Esophagus (tissue), 2 donors: Measurements from ENCODE around the gene TNFRSF1A. TPM values are rescaled to one million over a fixed set of nuclear protein-coding genes. Genes with fewer than 3 reads are reported as not detected.

Source experiments
- H3K27ac ChIP-seq, 2 donors: one replicate each; pipeline ENCODE4 v1.5.1; 2013; ENCODE audit warnings: low read depth in 2 of 2, mild to moderate bottlenecking in 2 of 2, inconsistent platforms in 1 of 2, low read length in 1 of 2, moderate library complexity in 1 of 2
- H3K27me3 ChIP-seq, 2 donors: one replicate each; pipeline ENCODE4 v1.6.1; 2013; ENCODE audit warnings: low read length in 2 of 2, control low read depth in 1 of 2, mild to moderate bottlenecking in 1 of 2; ENCODE audit not compliant: insufficient read depth in 2 of 2, control insufficient read depth in 1 of 2
- H3K36me3 ChIP-seq, 2 donors: one replicate each; pipeline ENCODE4 v1.6.1; 2013; ENCODE audit warnings: low read length in 1 of 2; ENCODE audit not compliant: control insufficient read depth in 2 of 2, insufficient read depth in 2 of 2
- H3K4me1 ChIP-seq, 2 donors: one replicate each; pipeline ENCODE4 v1.6.1; 2013; ENCODE audit warnings: low read length in 1 of 2; ENCODE audit not compliant: control insufficient read depth in 2 of 2, insufficient read depth in 2 of 2
- H3K4me3 ChIP-seq, 2 donors: one replicate each; pipeline ENCODE4 v1.5.1; 2013; ENCODE audit warnings: low read length in 2 of 2, mild to moderate bottlenecking in 2 of 2, low read depth in 1 of 2, moderate library complexity in 1 of 2
- H3K9me3 ChIP-seq, 2 donors: one replicate each; pipeline ENCODE4 v1.6.1; 2013; ENCODE audit warnings: mild to moderate bottlenecking in 2 of 2, low read depth in 1 of 2, low read length in 1 of 2, moderate library complexity in 1 of 2; ENCODE audit not compliant: control insufficient read depth in 2 of 2, insufficient read depth in 1 of 2
- WGBS, 2 donors: extraction: QIAGEN DNeasy Blood & Tissue Kit; methylation state at CpG; one replicate each; pipeline ENCODE4 v1.1.7; 2013; 5-methylcytosine and 5-hydroxymethylcytosine counted together
- polyA plus RNA-seq, 2 donors: library from polyadenylated mRNA; stranded (reverse); fragments of 200-250 nt; gene quantifications; one replicate each; pipeline ENCODE4 v1.2.3, GENCODE V29; 2013
- donor health status: healthy with polysubstance abuse.
- donor health status: Bipolar disorder and iron deficiency.

Gene TNFRSF1A
- polyA plus RNA-seq, 2 donors = 41.7 to 71.4 TPM

- Histone ChIP-seq H3K4me1 (peaks cover 7 to 20% of the 10 kb centered on the region in 2 donors), H3K4me3 (no peak overlapping the region), H3K27me3 (no peaks in the 10 kb centered on the region), H3K27ac (no peak overlapping the region), H3K36me3 (no peaks in the 10 kb centered on the region), H3K9me3 (no peaks in the 10 kb centered on the region)
- 92 to 93% methylated on average over 4 of the region's 4 CpGs for WGBS, 2 donors
Observed at GRCh38 chr12:6282453-6282840, 59.4 kb downstream of the TNFRSF1A start.

GRCh38 chr12:6281081-6281809 is 60.6 kb downstream of the TNFRSF1A start:
- H3K4me1 ChIP-seq = peaks cover 7 to 24% of the 10 kb centered on the region in 2 donors
- WGBS, 2 donors = 93% methylated on average over 13 of the region's 13 CpGs
- no peak overlapping the region for H3K4me3 ChIP-seq
- no peaks in the 10 kb centered on the region for H3K27me3 ChIP-seq
- peak overlapping the region in 1 of 2 donors; percentile 97 for H3K27ac ChIP-seq
- no peaks in the 10 kb centered on the region for H3K9me3 ChIP-seq
- no peaks in the 10 kb centered on the region for H3K36me3 ChIP-seq

DNA sequence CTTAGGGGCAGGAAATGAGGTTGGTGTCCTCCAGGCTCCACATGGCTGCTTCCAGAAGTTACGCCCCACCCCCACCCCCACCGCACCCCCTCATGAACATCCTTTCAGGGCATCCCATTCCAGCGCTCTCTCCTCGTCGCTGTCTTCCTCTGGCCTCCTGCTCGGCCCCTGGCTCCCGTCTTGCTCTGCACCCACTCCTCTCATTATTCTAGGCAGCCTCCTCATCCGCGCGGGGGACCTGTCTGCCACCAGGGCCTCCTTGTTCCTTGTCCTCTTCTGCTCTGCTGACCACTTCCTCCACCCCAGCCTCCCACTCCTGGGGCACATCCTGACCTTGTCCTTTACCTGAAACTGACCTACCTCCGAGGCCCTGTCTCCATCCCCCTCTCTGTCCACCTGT is 61.2 kb downstream of the TNFRSF1A start:
- Histone ChIP-seq H3K4me3 (no peak overlapping the region), H3K4me1 (peaks cover 7 to 24% of the 10 kb centered on the region in 2 donors), H3K36me3 (no peaks in the 10 kb centered on the region), H3K27me3 (no peaks in the 10 kb centered on the region), H3K27ac (peak overlapping the region; percentile 91 to 97), H3K9me3 (no peaks in the 10 kb centered on the region)
- WGBS, 2 donors = 84 to 93% methylated on average over 11 of the region's 11 CpGs

DNA sequence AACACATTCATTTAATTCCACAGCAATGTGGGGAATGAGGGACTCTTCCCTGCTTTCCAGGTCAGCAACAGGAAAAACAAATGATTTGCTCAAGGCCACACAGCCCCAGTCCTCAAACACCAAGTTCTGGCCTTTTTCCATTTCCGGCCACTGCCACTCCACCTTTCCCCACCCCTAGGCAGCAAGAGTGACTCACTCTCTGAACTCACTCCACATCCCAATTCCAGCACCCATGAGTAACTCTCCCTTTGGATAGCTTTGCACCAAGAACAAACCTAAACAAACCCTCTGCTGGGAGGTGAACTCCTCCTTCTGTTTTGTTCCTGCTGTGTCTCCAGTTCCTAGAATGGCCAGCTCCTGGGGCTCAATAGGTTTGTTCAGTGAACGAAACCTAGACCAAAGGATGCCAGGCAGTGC is 61.8 kb downstream of the TNFRSF1A start:
- Histone ChIP-seq H3K27ac (peak overlapping the region; percentile 92 to 97), H3K4me1 (peaks cover 7 to 24% of the 10 kb centered on the region in 2 donors), H3K9me3 (no peaks in the 10 kb centered on the region), H3K4me3 (no peak overlapping the region), H3K27me3 (no peaks in the 10 kb centered on the region), H3K36me3 (no peaks in the 10 kb centered on the region)
- WGBS, 2 donors = 26 to 49% methylated on average over 2 of the region's 2 CpGs

DNA sequence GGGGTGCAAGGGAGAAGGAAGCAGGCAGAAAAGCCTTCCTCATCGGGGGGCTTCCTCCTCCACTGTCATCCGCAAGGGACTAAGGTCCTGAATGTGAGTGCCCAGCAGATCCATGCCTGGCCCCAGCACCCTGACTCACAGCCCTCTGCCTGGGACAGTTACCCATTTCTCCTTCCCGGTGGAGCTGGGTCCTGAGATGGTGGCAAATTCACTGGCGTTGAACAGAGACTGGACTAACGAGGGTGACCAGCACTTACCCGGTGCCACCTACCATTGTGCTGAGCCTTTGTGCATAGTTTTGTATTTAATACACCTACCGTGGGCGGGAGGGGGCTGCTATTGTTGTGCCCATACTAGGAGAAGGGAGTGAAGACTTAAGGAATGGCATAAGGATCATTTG is 62.2 kb downstream of the TNFRSF1A start:
- Histone ChIP-seq H3K36me3 (no peaks in the 10 kb centered on the region), H3K27ac (peak overlapping the region; percentile 92 to 97), H3K4me1 (peaks cover 7 to 27% of the 10 kb centered on the region in 2 donors), H3K9me3 (no peaks in the 10 kb centered on the region), H3K27me3 (no peaks in the 10 kb centered on the region), H3K4me3 (no peak overlapping the region)
- WGBS, 2 donors = 60 to 74% methylated on average over 8 of the region's 8 CpGs

- no peaks in the 10 kb centered on the region for H3K36me3 ChIP-seq
- H3K27ac ChIP-seq = peak overlapping the region; percentile 92 to 97
- H3K4me1 ChIP-seq = peaks cover 8 to 28% of the 10 kb centered on the region in 2 donors
- WGBS, 2 donors = 83 to 87% methylated on average over 12 of the region's 12 CpGs
- H3K4me3 ChIP-seq = no peak overlapping the region
- no peaks in the 10 kb centered on the region for H3K27me3 ChIP-seq
- H3K9me3 ChIP-seq = no peaks in the 10 kb centered on the region
Observed at GRCh38 chr12:6279256-6279628, 62.6 kb downstream of the TNFRSF1A start.

Other genes with a start within 250 kb of the TNFRSF1A start
- gene VWF, start 217.4 kb downstream of the TNFRSF1A start, polyA plus RNA-seq = 10 to 100 TPM; 14.8 to 38.4 TPM
- gene CD9, start 141.7 kb downstream of the TNFRSF1A start, polyA plus RNA-seq = 100 to 1,000 TPM; 467 to 898 TPM
- gene PLEKHG6, start 31.4 kb downstream of the TNFRSF1A start, polyA plus RNA-seq = 10 to 100 TPM; 25.0 to 70.3 TPM
- 100 to 1,000 TPM in 1 of 2 donors, 10 to 100 TPM in 1; 98.7 to 126 TPM for gene SCNN1A, start 33.5 kb upstream of the TNFRSF1A start, polyA plus RNA-seq
- gene LTBR, start 42.1 kb upstream of the TNFRSF1A start, polyA plus RNA-seq = 10 to 100 TPM; 81.3 to 97.9 TPM
- gene CD27, start 102.9 kb upstream of the TNFRSF1A start, polyA plus RNA-seq = under 1 TPM; 0.84 to 0.98 TPM
- gene TAPBPL, start 110.0 kb upstream of the TNFRSF1A start, polyA plus RNA-seq = 10 to 100 TPM in 1 of 2 donors, 1 to 10 TPM in 1; 8.9 to 11.9 TPM
- gene VAMP1, start 128.6 kb upstream of the TNFRSF1A start, polyA plus RNA-seq = 1 to 10 TPM; 4.3 to 6.6 TPM
- 100 to 1,000 TPM in 1 of 2 donors, 10 to 100 TPM in 1; 60.7 to 124 TPM for gene MRPL51, start 151.2 kb upstream of the TNFRSF1A start, polyA plus RNA-seq
- gene NCAPD2, start 152.0 kb upstream of the TNFRSF1A start, polyA plus RNA-seq = 10 to 100 TPM; 10.2 to 13.7 TPM
- gene GAPDH, start 192.4 kb upstream of the TNFRSF1A start, polyA plus RNA-seq = 1,000 to 10,000 TPM; 2,765 to 3,567 TPM
- 1 to 10 TPM; 5.7 TPM for gene IFFO1, start 214.0 kb upstream of the TNFRSF1A start, polyA plus RNA-seq
- 10 to 100 TPM; 26.3 to 41.6 TPM for gene NOP2, start 226.2 kb upstream of the TNFRSF1A start, polyA plus RNA-seq